ENCODE results near the gene CUX1. TPM values are rescaled to one million over a fixed set of nuclear protein-coding genes. Genes with fewer than 3 reads are reported as not detected.

Gene CUX1
- total and polyA plus RNA-seq, 2 of the 13 experiments (the other 11 are each of a cell fraction or from before 2014, with no cell fraction given), result 13.7 to 14.9 TPM

- no peak for TF ChIP-seq DZIP1 (CRISPR knock-in tag; IDR thresholded peaks at IDR 0.05)
- TF ChIP-seq ZNF747 (CRISPR knock-in tag; IDR thresholded peaks at IDR 0.05; ENCODE audit: borderline replicate concordance), result no peak
- TF ChIP-seq STAG1 (CRISPR knock-in tag; IDR thresholded peaks at IDR 0.05), result no peak
- no peak for TF ChIP-seq HOXA5 (CRISPR knock-in tag; IDR thresholded peaks at IDR 0.05)
- TF ChIP-seq ZSCAN21 (CRISPR knock-in tag; IDR thresholded peaks at IDR 0.05; ENCODE audit: borderline replicate concordance), result no peak
- no peak for TF ChIP-seq ZBED4 (CRISPR knock-in tag; IDR thresholded peaks at IDR 0.05; ENCODE audit: borderline replicate concordance)
- TF ChIP-seq ZNF333 (CRISPR knock-in tag; IDR thresholded peaks at IDR 0.05; ENCODE audit: borderline replicate concordance), result no peak
- no peak for TF ChIP-seq NPAS2 (CRISPR knock-in tag; IDR thresholded peaks at IDR 0.05; ENCODE audit: borderline replicate concordance)
- TF ChIP-seq ZNF501 (CRISPR knock-in tag; IDR thresholded peaks at IDR 0.05), result peak; percentile 60; the same call in 1 of the 2 replicates
- TF ChIP-seq ZNF121 (CRISPR knock-in tag; IDR thresholded peaks at IDR 0.05), result no peak
- no peak; the same call in 1 of the 2 replicates for TF ChIP-seq ZNF296 (CRISPR knock-in tag; conservative IDR thresholded peaks at IDR 0.05)
- TF ChIP-seq RNF2 (conservative IDR thresholded peaks at IDR 0.05; ENCODE audit: low read depth), result no peak
- TF ChIP-seq ZNF772 (CRISPR knock-in tag; IDR thresholded peaks at IDR 0.05), result no peak
- no peak for TF ChIP-seq MBNL3 (CRISPR knock-in tag; conservative IDR thresholded peaks at IDR 0.05)
- no peak for TF ChIP-seq ZNF256 (CRISPR knock-in tag; conservative IDR thresholded peaks at IDR 0.05)
- TF ChIP-seq GMEB2 (CRISPR knock-in tag; IDR thresholded peaks at IDR 0.05; ENCODE audit: low read depth), result no peak
Measured at GRCh38 chr7:102306916-102307677, 489.7 kb downstream of the CUX1 start (continued).
